Measurements from ENCODE around the gene DYRK1A.

Gene DYRK1A

DNA sequence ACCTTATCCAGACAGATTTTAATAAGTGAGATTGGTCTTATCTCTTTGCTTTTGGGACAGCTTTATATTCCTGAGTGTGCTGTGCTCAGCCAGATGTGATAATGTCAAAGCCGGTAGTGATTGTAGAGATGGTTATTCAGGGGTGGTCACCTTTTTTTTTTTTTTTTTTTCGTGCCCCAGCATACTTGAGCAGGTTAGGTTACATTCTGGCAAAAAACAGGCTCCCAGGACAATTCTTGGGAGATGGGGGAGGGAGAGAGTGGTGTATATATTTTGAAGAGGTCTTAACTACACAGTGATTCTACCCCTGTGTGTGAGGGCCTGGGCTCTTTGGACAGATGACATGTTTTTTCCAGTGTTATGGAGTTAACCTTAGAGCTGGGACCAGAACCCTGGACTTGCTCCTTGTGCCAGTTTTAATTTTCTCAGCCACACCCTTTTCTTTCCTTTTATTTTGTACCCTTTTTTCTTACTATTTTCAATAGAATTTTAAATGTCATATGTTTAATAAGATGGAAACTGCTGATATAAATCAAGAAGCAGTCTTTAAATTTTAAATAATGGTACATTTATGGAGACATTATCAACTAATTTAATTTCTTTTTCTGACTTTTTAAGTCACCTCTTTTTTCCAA, 88.4 kb downstream of the DYRK1A start:
- Histone ChIP-seq H3K27ac (no peak overlapping the region), H3K27me3 (replicated peaks) (no peaks in the 10 kb centered on the region), H3K4me3 (ENCODE audit: low read depth, low read length) (no peak overlapping the region), H3K36me3 (replicated peaks) (no peaks in the 10 kb centered on the region)
- no peak for DNase-seq
- TF ChIP-seq, protein P1, sequence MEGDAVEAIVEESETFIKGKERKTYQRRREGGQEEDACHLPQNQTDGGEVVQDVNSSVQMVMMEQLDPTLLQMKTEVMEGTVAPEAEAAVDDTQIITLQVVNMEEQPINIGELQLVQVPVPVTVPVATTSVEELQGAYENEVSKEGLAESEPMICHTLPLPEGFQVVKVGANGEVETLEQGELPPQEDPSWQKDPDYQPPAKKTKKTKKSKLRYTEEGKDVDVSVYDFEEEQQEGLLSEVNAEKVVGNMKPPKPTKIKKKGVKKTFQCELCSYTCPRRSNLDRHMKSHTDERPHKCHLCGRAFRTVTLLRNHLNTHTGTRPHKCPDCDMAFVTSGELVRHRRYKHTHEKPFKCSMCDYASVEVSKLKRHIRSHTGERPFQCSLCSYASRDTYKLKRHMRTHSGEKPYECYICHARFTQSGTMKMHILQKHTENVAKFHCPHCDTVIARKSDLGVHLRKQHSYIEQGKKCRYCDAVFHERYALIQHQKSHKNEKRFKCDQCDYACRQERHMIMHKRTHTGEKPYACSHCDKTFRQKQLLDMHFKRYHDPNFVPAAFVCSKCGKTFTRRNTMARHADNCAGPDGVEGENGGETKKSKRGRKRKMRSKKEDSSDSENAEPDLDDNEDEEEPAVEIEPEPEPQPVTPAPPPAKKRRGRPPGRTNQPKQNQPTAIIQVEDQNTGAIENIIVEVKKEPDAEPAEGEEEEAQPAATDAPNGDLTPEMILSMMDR (IDR thresholded peaks at IDR 0.05; ENCODE audit: low read depth, low read length, missing control alignments) = no peak
- in situ Hi-C loops (cut with HindIII; ENCODE audit: low pct_ligation_motif_present, low sequenced_read_pairs) = no loop called here

DNA sequence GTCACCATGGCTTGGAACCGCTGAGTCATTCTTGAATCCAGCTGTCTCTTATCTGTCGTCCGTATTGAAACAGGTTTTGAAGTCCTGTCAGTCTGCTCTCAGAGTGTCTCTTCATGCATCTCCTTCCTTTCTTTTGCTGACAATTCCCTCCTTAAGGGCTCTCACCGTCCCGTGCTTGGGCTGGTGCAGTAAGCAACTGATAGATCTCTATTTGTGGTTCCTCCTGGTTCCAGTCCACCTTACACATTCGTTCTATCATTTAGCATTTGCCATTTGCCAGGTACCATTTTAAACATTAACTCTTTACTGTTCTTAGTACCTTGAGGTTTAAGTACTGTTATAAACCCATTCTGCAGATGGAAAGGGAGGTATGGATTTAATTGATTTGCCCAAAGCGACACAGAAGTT, 88.9 kb downstream of the DYRK1A start:
- in situ Hi-C loops (cut with HindIII; ENCODE audit: low pct_ligation_motif_present, low sequenced_read_pairs) = no loop called here
- Histone ChIP-seq H3K36me3 (replicated peaks) (no peaks in the 10 kb centered on the region), H3K27ac (no peak overlapping the region), H3K4me3 (ENCODE audit: low read depth, low read length) (no peak overlapping the region), H3K27me3 (replicated peaks) (no peaks in the 10 kb centered on the region)
- TF ChIP-seq, protein P1 (IDR thresholded peaks at IDR 0.05; ENCODE audit: low read depth, low read length, missing control alignments) = no peak
- no peak for DNase-seq

DNA sequence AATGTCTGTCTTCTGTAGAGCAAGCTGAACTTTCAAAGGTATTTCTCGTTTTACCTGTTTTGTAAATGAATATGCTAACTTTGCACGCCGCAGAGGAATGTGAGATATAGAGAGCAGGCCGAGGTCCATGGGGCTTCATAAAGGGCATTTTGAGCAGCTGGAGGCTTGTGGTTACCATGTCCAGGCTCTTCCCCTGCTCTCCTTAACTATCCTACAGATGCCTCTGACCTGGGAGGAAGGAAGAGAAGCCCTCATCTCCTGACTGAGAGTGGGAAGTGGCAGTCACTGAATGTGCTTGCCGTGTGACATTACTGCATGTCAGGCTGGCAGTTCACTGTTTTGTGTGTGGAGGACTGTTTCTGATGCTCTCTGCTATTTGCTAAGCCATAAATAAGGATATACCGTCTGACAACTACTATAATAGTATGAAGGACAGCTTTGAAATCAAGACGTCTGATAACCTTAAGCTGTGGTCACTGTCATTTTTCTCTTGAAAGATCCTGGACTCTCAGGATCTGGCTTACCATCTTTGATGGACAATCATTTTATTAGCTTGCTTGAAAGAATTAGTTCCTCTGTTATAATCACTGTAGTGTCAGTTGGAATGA, 92.2 kb downstream of the DYRK1A start:
- H3K27ac ChIP-seq = no peak overlapping the region
- no peak for DNase-seq
- in situ Hi-C loops (cut with HindIII; ENCODE audit: low pct_ligation_motif_present, low sequenced_read_pairs) = no loop called here

DNA sequence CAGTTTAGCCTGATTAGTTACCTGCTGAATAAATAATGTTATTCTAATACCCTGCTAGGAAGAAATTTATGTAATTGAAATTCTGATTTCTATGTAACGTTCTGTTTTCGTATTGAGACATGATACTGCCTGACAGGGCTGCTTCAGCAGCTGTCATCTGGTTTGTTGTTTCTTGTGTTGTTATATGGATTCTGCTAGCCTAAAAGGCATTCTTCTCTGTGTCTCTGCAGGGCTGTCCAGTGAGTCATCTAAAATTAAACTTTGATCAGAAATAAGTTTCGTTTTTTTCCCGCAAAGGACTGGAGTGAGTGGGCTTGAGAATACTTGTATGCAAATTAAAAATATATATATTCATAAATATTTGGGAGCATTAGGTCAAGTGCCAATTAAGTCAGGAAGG, 93.0 kb downstream of the DYRK1A start:
- TF ChIP-seq, protein P1 (IDR thresholded peaks at IDR 0.05; ENCODE audit: low read depth, low read length, missing control alignments) = no peak
- H3K27ac ChIP-seq = no peak overlapping the region
- no peaks in the 10 kb centered on the region for H3K36me3 ChIP-seq (replicated peaks)
- in situ Hi-C loops (cut with HindIII; ENCODE audit: low pct_ligation_motif_present, low sequenced_read_pairs) = no loop called here
- no peaks in the 10 kb centered on the region for H3K27me3 ChIP-seq (replicated peaks)
- peak; percentile 56 for DNase-seq
- H3K4me3 ChIP-seq (ENCODE audit: low read depth, low read length) = no peak overlapping the region

More for the DNA sequence above, 92.2 kb downstream of the DYRK1A start:
- Histone ChIP-seq H3K27me3 (replicated peaks) (no peaks in the 10 kb centered on the region), H3K4me3 (ENCODE audit: low read depth, low read length) (no peak overlapping the region), H3K36me3 (replicated peaks) (no peaks in the 10 kb centered on the region)
- TF ChIP-seq, protein P1 (IDR thresholded peaks at IDR 0.05; ENCODE audit: low read depth, low read length, missing control alignments) = no peak

DNA sequence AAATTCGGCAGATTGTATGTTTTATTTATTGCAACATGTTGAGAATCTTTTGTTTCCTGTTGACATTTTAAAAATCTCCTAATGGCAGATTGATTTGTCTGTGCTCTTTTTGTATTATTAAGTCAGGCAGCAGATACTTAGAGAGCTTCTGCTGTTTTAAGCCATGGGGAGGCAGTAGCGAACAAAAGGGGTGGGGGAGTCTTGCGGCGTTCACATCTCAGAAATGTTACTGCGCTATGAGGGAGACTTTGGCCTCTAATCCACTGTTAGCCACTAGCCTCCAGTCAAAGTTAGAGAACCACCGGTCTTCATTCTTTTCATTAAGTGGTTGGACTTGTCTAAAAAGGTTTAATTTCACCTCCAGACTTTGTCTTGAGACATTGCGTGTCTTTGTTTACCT, 93.6 kb downstream of the DYRK1A start:
- in situ Hi-C loops (cut with HindIII; ENCODE audit: low pct_ligation_motif_present, low sequenced_read_pairs) = no loop called here
- no peak for DNase-seq
- H3K4me3 ChIP-seq (ENCODE audit: low read depth, low read length) = no peak overlapping the region
- TF ChIP-seq, protein P1 (IDR thresholded peaks at IDR 0.05; ENCODE audit: low read depth, low read length, missing control alignments) = peak; percentile 51
- no peaks in the 10 kb centered on the region for H3K36me3 ChIP-seq (replicated peaks)
- no peaks in the 10 kb centered on the region for H3K27me3 ChIP-seq (replicated peaks)
- no peak overlapping the region for H3K27ac ChIP-seq

DNA sequence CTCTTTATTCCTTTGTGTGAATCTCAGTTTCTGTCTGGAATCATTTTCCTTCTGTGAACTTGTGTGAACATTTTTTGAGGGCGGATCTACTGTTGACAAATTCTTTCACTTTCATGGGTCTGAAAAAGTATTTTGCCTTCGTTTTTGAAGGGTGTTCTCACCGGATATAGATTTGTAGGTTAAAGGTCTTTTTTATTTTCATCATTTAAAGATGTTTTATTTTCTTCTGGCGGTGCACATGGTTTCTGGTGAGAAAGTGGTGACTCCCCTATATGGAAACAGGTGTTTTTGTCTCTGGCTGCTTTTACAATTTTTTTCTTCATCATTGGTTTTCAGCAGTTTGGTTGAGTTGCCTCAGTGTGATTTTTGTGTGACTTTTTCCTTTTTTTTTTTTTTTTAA, 94.9 kb downstream of the DYRK1A start:
- Histone ChIP-seq H3K27me3 (replicated peaks) (no peaks in the 10 kb centered on the region), H3K36me3 (replicated peaks) (no peaks in the 10 kb centered on the region), H3K4me3 (ENCODE audit: low read depth, low read length) (no peak overlapping the region), H3K27ac (no peak overlapping the region)
- in situ Hi-C loops (cut with HindIII; ENCODE audit: low pct_ligation_motif_present, low sequenced_read_pairs) = no loop called here
- TF ChIP-seq, protein P1 (IDR thresholded peaks at IDR 0.05; ENCODE audit: low read depth, low read length, missing control alignments) = no peak
- DNase-seq = no peak

Data from brain microvascular endothelial cell (primary cell).